ENCODE results near the gene MYO9B. TPM values are rescaled to one million over a fixed set of nuclear protein-coding genes. Genes with fewer than 3 reads are reported as not detected.
A peak's percentile ranks its signal among the peaks of the same experiment; 100 is the strongest.

MYO9B gene
- total and polyA plus RNA-seq, 9 of the 15 experiments (the other 6 are each of a cell fraction or from before 2014, with no cell fraction given) = 2.4 to 77.6 (median 23.0) TPM

GRCh38 chr19:17260842-17261325 is 185.3 kb downstream of the MYO9B start (continued):
- TF ChIP-seq ZMIZ1 (IDR thresholded peaks at IDR 0.05; ENCODE audit: low read depth in 2 of 2, low read length in 2 of 2) = no peak
- TF ChIP-seq RAD51 (IDR thresholded peaks at IDR 0.05; ENCODE audit: borderline replicate concordance, low read depth) = no peak
- TF ChIP-seq YY1 (IDR thresholded peaks at IDR 0.05; ENCODE audit: borderline replicate concordance in 1 of 3, control insufficient read depth in 1 of 3, extremely low read depth in 1 of 3, insufficient read depth in 3 of 3, insufficient read length in 1 of 3, insufficient replicate concordance in 2 of 3, low read depth in 1 of 3, low read length in 2 of 3) = peak in 1 of 3 experiments; percentile 57
- no peak for TF ChIP-seq ZNF24 (IDR thresholded peaks at IDR 0.05)
- peak; percentile 34 to 92; a peak in 3 of 4 replicates for TF ChIP-seq RCOR1 (IDR thresholded peaks at IDR 0.05; ENCODE audit: borderline replicate concordance in 1 of 2, low read depth in 2 of 2, low read length in 2 of 2)
- no peak for TF ChIP-seq GABPA (tag; conservative IDR thresholded peaks at IDR 0.05; ENCODE audit: low read depth)
- no peak for TF ChIP-seq SNRNP70 (optimal IDR thresholded peaks at IDR 0.05; ENCODE audit: low read depth, low read length)
- no peak for TF ChIP-seq MAFF (IDR thresholded peaks at IDR 0.05; ENCODE audit: low read length)
- no peak for TF ChIP-seq ZNF518B (CRISPR knock-in tag; IDR thresholded peaks at IDR 0.05)
- 0 out of 2 replicates have a peak, but pooled peaks have one; percentile 37 for TF ChIP-seq POLR2A (conservative IDR thresholded peaks at IDR 0.05)
- TF ChIP-seq MTA1 (IDR thresholded peaks at IDR 0.05; ENCODE audit: borderline replicate concordance) = no peak
- TF ChIP-seq ZNF431 (CRISPR knock-in tag; IDR thresholded peaks at IDR 0.05) = no peak
- 0 out of 2 replicates have a peak, but pooled peaks have one; percentile 33 for TF ChIP-seq HLTF (IDR thresholded peaks at IDR 0.05)
- peak; percentile 60; the same call in 1 of the 2 replicates for TF ChIP-seq EP400 (IDR thresholded peaks at IDR 0.05)
- TF ChIP-seq ZBTB11 (CRISPR knock-in tag; IDR thresholded peaks at IDR 0.05) = no peak
- TF ChIP-seq ZNF444 (CRISPR knock-in tag; IDR thresholded peaks at IDR 0.05) = no peak
- no peak for TF ChIP-seq ZBTB8A (IDR thresholded peaks at IDR 0.05; ENCODE audit: partially characterized antibody)
- TF ChIP-seq ZNF764 (CRISPR knock-in tag; IDR thresholded peaks at IDR 0.05; ENCODE audit: low read depth) = no peak
